GM21825 (cell line): ENCODE data around the gene TNFAIP8L3.

Experiments used
- ATAC-seq: cut with Tn5 transposase; IDR thresholded peaks from one replicate; pipeline ENCODE4 v1.9.1; 2021; ENCODE audit warnings: mild to moderate bottlenecking, moderate library complexity; ENCODE audit not compliant: unreplicated experiment

TNFAIP8L3 gene

GRCh38 chr15:51016615-51017014 is 78.1 kb downstream of the TNFAIP8L3 start:
- ATAC-seq, result no peak

DNA sequence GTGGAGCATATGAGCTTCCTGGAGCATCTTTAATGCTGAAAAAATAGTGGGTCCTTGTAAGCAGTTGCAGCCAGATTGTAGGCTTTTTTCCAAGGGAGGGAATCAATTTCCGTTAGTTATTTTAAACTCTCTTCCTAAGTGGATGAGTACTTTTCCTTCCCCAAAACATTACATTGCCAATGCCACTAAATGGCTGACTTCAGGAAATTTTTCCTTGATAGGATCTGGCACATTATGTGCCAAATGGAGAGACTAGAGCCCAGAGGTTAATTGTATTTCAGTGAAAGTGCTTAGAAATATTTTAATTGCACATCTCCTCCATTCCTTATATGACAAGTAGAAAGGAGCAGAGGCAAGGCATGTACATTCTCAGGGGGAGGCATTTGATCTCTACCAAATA is 83.5 kb downstream of the TNFAIP8L3 start:
- no peak for ATAC-seq

DNA sequence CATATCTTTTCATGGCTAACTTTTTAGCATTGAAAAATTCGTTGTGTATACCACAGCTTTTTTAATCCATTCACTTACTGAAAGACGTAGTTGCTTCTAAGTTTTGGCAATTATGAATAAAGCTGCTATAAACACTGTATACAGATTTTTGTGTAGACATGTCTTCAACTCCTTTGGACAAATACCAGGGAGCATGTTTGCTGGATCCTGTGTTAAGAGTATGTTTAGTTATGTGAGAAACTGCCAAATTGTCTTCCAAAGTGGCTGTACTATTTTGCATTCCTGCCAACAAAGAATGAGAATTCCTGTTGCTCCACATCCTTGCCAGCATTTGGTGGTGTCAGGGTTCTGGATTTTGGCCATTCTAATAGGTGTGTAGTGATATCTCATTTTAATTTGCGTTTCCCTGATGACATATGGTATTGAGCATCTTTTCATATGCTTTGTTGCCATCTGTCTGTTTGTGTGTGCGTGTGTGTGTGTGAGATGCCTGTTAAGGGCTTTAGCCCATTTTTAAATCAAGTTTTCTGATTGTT is 87.5 kb downstream of the TNFAIP8L3 start:
- no peak for ATAC-seq
